K562 (cell line): ENCODE measurements around the gene FAM168B. TPM values are rescaled to one million over a fixed set of nuclear protein-coding genes. Genes with fewer than 3 reads are reported as not detected.
"Not testable (repeated sequence)": the region's sequence is repeated elsewhere in the genome, so short reads cannot be mapped to it uniquely, and the experiment has no call there.

Source experiments
- ATAC-seq: fragments of 200-7000 bp; cut with Tn5 transposase; 3 replicates; pipeline ENCODE4 v1.9.1; 2020; ENCODE audit warnings: moderate library complexity
- BruUV-seq: library from RNA; stranded (reverse); fragments of 400-500 nt; replicated peaks from 2 replicates; lab custom pipeline; 2021; lab: Mats Ljungman, UMichigan
- CTCF ChIA-PET: fragments of 300-600 bp; formaldehyde crosslinking; extraction: SDS; loops from one replicate; lab custom pipeline; 2021; ENCODE audit warnings: low intra/inter-chr PET ratio; lab: Yijun Ruan, JAX
- POLR2A ChIA-PET: fragments of 300-600, 350-650 bp; sonication (Branson Sonifier 250); formaldehyde crosslinking; extraction: SDS; loops from one replicate; lab custom pipeline; 2021; ENCODE audit warnings: antibody characterized with exemption, inconsistent platforms; lab: Yijun Ruan, JAX
- DNase-seq, 4 experiments: peaks; one replicate each; pipeline versions ENCODE4 v3.0.0 to v3.0.0-alpha.2; 2011 to 2018; ENCODE audit warnings: low spot score in 3 of 4, mixed read lengths in 3 of 4; ENCODE audit errors: extremely low read depth in 1 of 4
- FAIRE-seq: peaks from 2 replicates; lab custom pipeline; 2011; peaks lifted over from hg19 to GRCh38; lab: Jason Lieb, UNC
- H2AFZ ChIP-seq: 2 replicates; pipeline ENCODE4 v1.6.0; 2011; ENCODE audit warnings: low read depth, low read length, control low read depth, inconsistent platforms
- H3K27ac ChIP-seq: fragments of 200-600 bp; 3 replicates; pipeline ENCODE4 v1.8.0; 2011; ENCODE audit warnings: low read depth, mild to moderate bottlenecking, control low read depth, inconsistent platforms, low read length, moderate library complexity, mixed read lengths; ENCODE audit errors: extremely low read depth
- H3K27me3 ChIP-seq, 2 experiments: fragments of 300-600 bp in 1 of 2; 2 replicates in 1 of 2; 3 replicates in 1 of 2; pipeline versions ENCODE4 v1.6.0 to v1.8.0; 2011; ENCODE audit warnings: inconsistent platforms in 2 of 2, low read length in 2 of 2, mild to moderate bottlenecking in 1 of 2, mixed read lengths in 1 of 2, moderate library complexity in 1 of 2; ENCODE audit not compliant: control insufficient read depth in 2 of 2, insufficient read depth in 2 of 2
- H3K36me3 ChIP-seq: fragments of 300-600 bp; 3 replicates; pipeline ENCODE4 v1.8.0; 2011; ENCODE audit warnings: mild to moderate bottlenecking, low read length, inconsistent platforms; ENCODE audit not compliant: control insufficient read depth, insufficient read depth
- H3K4me1 ChIP-seq, 2 experiments: fragments of 200-600 bp in 1 of 2; replicated peaks in 1 of 2; 2 replicates in 1 of 2; 3 replicates in 1 of 2; pipeline versions ENCODE4 v1.5.1 to v1.8.0; 2011; ENCODE audit warnings: inconsistent platforms in 2 of 2, low read length in 2 of 2, mild to moderate bottlenecking in 1 of 2, mixed read lengths in 1 of 2, moderate library complexity in 1 of 2; ENCODE audit not compliant: control insufficient read depth in 2 of 2, insufficient read depth in 2 of 2
- H3K4me2 ChIP-seq: 2 replicates; pipeline ENCODE4 v1.6.1; 2011; ENCODE audit warnings: low read length, control low read depth, inconsistent platforms, mixed read lengths; ENCODE audit not compliant: insufficient read depth
- H3K4me3 ChIP-seq: fragments of 200-600 bp; sonication (generic), shearing (Covaris generic); 2 replicates; pipeline ENCODE4 v1.5.1; 2016; ENCODE audit warnings: control low read depth, inconsistent platforms
- H3K79me2 ChIP-seq: fragments of 200-600 bp; 3 replicates; pipeline ENCODE4 v1.8.0; 2011; ENCODE audit warnings: low read length, inconsistent platforms; ENCODE audit not compliant: control insufficient read depth, insufficient read depth
- H3K9ac ChIP-seq, 2 experiments: 2 replicates each; pipeline versions ENCODE4 v1.6.0 to v1.6.1; 2011; ENCODE audit warnings: low read depth in 2 of 2, low read length in 2 of 2, control low read depth in 1 of 2, inconsistent platforms in 1 of 2, mild to moderate bottlenecking in 1 of 2, mixed read lengths in 1 of 2; ENCODE audit not compliant: insufficient read depth in 1 of 2
- H3K9me1 ChIP-seq: one replicate; pipeline ENCODE4 v1.6.0; 2011; ENCODE audit warnings: inconsistent platforms, mild to moderate bottlenecking, low read length, moderate library complexity; ENCODE audit not compliant: control insufficient read depth, insufficient read depth
- H3K9me3 ChIP-seq: replicated peaks from 2 replicates; pipeline ENCODE4 v1.5.1; 2011; ENCODE audit warnings: low read depth, low read length, inconsistent platforms; ENCODE audit not compliant: control insufficient read depth, insufficient read depth
- H4K20me1 ChIP-seq: replicated peaks from 2 replicates; pipeline ENCODE4 v1.6.1; 2011; ENCODE audit warnings: low read length, inconsistent platforms, mixed read lengths; ENCODE audit not compliant: control insufficient read depth, insufficient read depth
- ATF6 ChIP-seq: sonication (generic); formaldehyde crosslinking; IDR thresholded peaks from 2 replicates; pipeline ENCODE4 v1.4.0; 2020; ENCODE audit warnings: mild to moderate bottlenecking, missing genetic modification reagents
- KLF16 ChIP-seq: IDR thresholded peaks from 2 replicates; pipeline ENCODE4 v1.6.1; 2016; ENCODE audit warnings: antibody characterized with exemption
- WGBS: fragments of 100-300 bp; shearing (Covaris generic); methylation state at CpG from one replicate; pipeline ENCODE4 v1.1.6; 2016; ENCODE audit warnings: low coverage, mixed read lengths; ENCODE audit not compliant: insufficient coverage; ENCODE audit errors: missing lambda C conversion rate; 5-methylcytosine and 5-hydroxymethylcytosine counted together
- in situ Hi-C: fragments of 300-500 bp; cut with MboI; formaldehyde crosslinking; loops from 4 replicates; pipeline ENCODE4 v1.15.0; 2018; ENCODE audit warnings: inconsistent platforms, mixed read lengths
- intact Hi-C: fragments of 100-400 bp; cut with micrococcal nuclease; formaldehyde crosslinking; loops from 2 replicates; pipeline ENCODE4 v1.14.2; 2022
- polyA plus RNA-seq, 8 experiments: library from polyadenylated mRNA; depleted of rRNA in 4 of 8; stranded (reverse) in 5 of 8; unstranded in 3 of 8; fragments of >200 nt; fragmentation: Nextera tagmentation in 2 of 8; fragmentation: Illumina TruSeq in 1 of 8; extraction: Ambion mirVana in 2 of 8; extraction: Trizol in 1 of 8; gene quantifications; 2 replicates each; pipeline versions ENCODE4 v1.2.1 to v1.2.3, GENCODE V29; 2011 to 2014; ENCODE audit warnings: inconsistent platforms in 1 of 8, missing spikeins in 1 of 8
- total RNA-seq, 7 experiments: library from RNA; depleted of rRNA in 6 of 7; stranded (reverse); fragments of >200 nt in 6 of 7; fragmentation: Illumina TruSeq in 2 of 7; extraction: Trizol in 2 of 7; gene quantifications; 2 replicates each; pipeline versions ENCODE4 v1.2.1 to v1.2.3, GENCODE V29; 2011 to 2021; ENCODE audit warnings: low replicate concordance in 1 of 7

FAM168B gene
- total and polyA plus RNA-seq, 9 of the 15 experiments (the other 6 are each of a cell fraction or from before 2014, with no cell fraction given), result 3.3 to 76.0 (median 46.1) TPM

- no peak for TF ChIP-seq ATF6 (CRISPR knock-in tag)
- no peak for TF ChIP-seq KLF16
Measured at GRCh38 chr2:131076707-131077106, 16.6 kb downstream of the FAM168B start (continued).

DNA sequence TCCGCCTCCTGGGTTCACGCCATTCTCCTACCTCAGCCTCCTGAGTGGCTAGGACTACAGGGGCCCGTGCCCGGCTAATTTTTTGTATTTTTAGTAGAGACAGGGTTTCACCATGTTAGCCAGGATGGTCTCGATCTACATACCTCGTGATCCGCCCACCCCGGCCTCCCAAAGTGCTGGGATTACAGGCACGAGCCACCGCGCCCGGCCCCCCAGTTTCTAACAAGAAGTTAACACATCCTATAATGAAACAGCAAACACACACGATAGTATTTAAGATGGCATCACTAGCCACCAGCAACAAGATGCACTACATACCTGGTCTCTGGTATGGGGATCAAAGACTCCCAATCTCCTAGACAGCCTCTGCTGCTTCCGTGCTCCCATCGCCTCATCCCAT is 17.7 kb downstream of the FAM168B start:
- H4K20me1 ChIP-seq, H3K9ac ChIP-seq, H3K9me1 ChIP-seq, H3K27me3 ChIP-seq, H2AFZ ChIP-seq, BruUV-seq, intact Hi-C loops, DNase-seq, ATAC-seq, H3K4me3 ChIP-seq, CTCF ChIA-PET, FAIRE-seq, H3K9me3 ChIP-seq, in situ Hi-C loops, POLR2A ChIA-PET, H3K27ac ChIP-seq, H3K4me2 ChIP-seq, H3K4me1 ChIP-seq: not testable (repeated sequence)
- H3K36me3 ChIP-seq, result peaks cover 90% of the 10 kb centered on the region; the same call in 2 of the 3 replicates
- H3K79me2 ChIP-seq, result peaks cover 77% of the 10 kb centered on the region
- WGBS, result 95% methylated on average over 11 of the region's 15 CpGs
